HG02759 (cell line): ENCODE results near the gene DNAJA3.

ENCODE experiments used
- ATAC-seq: cut with Tn5 transposase; IDR thresholded peaks from one replicate; pipeline ENCODE4 v1.9.1; 2021; ENCODE audit warnings: mild to moderate bottlenecking, moderate library complexity; ENCODE audit not compliant: unreplicated experiment

Gene DNAJA3

GRCh38 chr16:4428500-4428899 is 2.8 kb downstream of the DNAJA3 start:
- no peak for ATAC-seq

GRCh38 chr16:4431023-4431422 is 5.4 kb downstream of the DNAJA3 start:
- no peak for ATAC-seq

- no peak for ATAC-seq
Observed at GRCh38 chr16:4433228-4433627, 7.6 kb downstream of the DNAJA3 start.

- no peak for ATAC-seq
Observed at GRCh38 chr16:4433914-4434787, 8.5 kb downstream of the DNAJA3 start.

- ATAC-seq: no peak
Observed at GRCh38 chr16:4435337-4436067, 9.8 kb downstream of the DNAJA3 start.

- ATAC-seq: no peak
Observed at GRCh38 chr16:4437366-4437765, 11.7 kb downstream of the DNAJA3 start.

GRCh38 chr16:4442371-4442770 is 16.7 kb downstream of the DNAJA3 start:
- ATAC-seq: no peak

GRCh38 chr16:4443271-4443670 is 17.6 kb downstream of the DNAJA3 start:
- no peak for ATAC-seq

- no peak for ATAC-seq
Observed at GRCh38 chr16:4443986-4444385, 18.3 kb downstream of the DNAJA3 start.

GRCh38 chr16:4450430-4450829 is 24.8 kb downstream of the DNAJA3 start:
- no peak for ATAC-seq

GRCh38 chr16:4450931-4451519 is 25.4 kb downstream of the DNAJA3 start:
- ATAC-seq: no peak

- ATAC-seq: no peak
Observed at GRCh38 chr16:4452674-4453073, 27.0 kb downstream of the DNAJA3 start.

- no peak for ATAC-seq
Observed at GRCh38 chr16:4454623-4455022, 29.0 kb downstream of the DNAJA3 start.

- no peak for ATAC-seq
Observed at GRCh38 chr16:4455081-4455480, 29.4 kb downstream of the DNAJA3 start.

- no peak for ATAC-seq
Observed at GRCh38 chr16:4455951-4456350, 30.3 kb downstream of the DNAJA3 start.

GRCh38 chr16:4460936-4461249 is 35.2 kb downstream of the DNAJA3 start:
- no peak for ATAC-seq

- ATAC-seq: no peak
Observed at GRCh38 chr16:4461250-4462085, 35.8 kb downstream of the DNAJA3 start.

- no peak for ATAC-seq
Observed at GRCh38 chr16:4463522-4464163, 38.0 kb downstream of the DNAJA3 start.

- no peak for ATAC-seq
Observed at GRCh38 chr16:4465977-4466779, 40.5 kb downstream of the DNAJA3 start.

GRCh38 chr16:4467916-4468315 is 42.2 kb downstream of the DNAJA3 start:
- ATAC-seq: no peak
